ENCODE data around the gene WNT3A.

The WNT3A gene

GRCh38 chr1:228000836-228001563, 5.8 kb upstream of the WNT3A start:
- H3K27ac ChIP-seq: no peak overlapping the region
- TF ChIP-seq ZFX (IDR thresholded peaks at IDR 0.05) (no peak), CTCF (conservative IDR thresholded peaks at IDR 0.05) (no peak)

GRCh38 chr1:228001738-228002535, 4.9 kb upstream of the WNT3A start:
- no peak overlapping the region for H3K27ac ChIP-seq
- no peak for TF ChIP-seq ZFX (IDR thresholded peaks at IDR 0.05)
- no peak for TF ChIP-seq CTCF (conservative IDR thresholded peaks at IDR 0.05)

- TF ChIP-seq ZFX (IDR thresholded peaks at IDR 0.05) (no peak), CTCF (conservative IDR thresholded peaks at IDR 0.05) (no peak)
- H3K27ac ChIP-seq: no peak overlapping the region
Observed at GRCh38 chr1:228002792-228003191, 4.0 kb upstream of the WNT3A start.

GRCh38 chr1:228003461-228004330, 3.1 kb upstream of the WNT3A start:
- no peak overlapping the region for H3K27ac ChIP-seq
- TF ChIP-seq CTCF (conservative IDR thresholded peaks at IDR 0.05): no peak

GRCh38 chr1:228004331-228004855, 2.4 kb upstream of the WNT3A start:
- TF ChIP-seq CTCF (conservative IDR thresholded peaks at IDR 0.05): no peak; the same call in 1 of the 2 replicates
- no peak for TF ChIP-seq ZFX (IDR thresholded peaks at IDR 0.05)
- H3K27ac ChIP-seq: no peak overlapping the region

GRCh38 chr1:228004856-228005462, 1.8 kb upstream of the WNT3A start:
- TF ChIP-seq ZFX (IDR thresholded peaks at IDR 0.05): no peak
- H3K27ac ChIP-seq: no peak overlapping the region

- TF ChIP-seq CTCF (conservative IDR thresholded peaks at IDR 0.05) (no peak), ZFX (IDR thresholded peaks at IDR 0.05) (no peak)
- H3K27ac ChIP-seq: no peak overlapping the region
Observed at GRCh38 chr1:228005511-228006033, 1.2 kb upstream of the WNT3A start.

Measured in C4-2B (cell line).